CD4-positive, alpha-beta T cell treated with Interleukin-17A for 1 hour (primary cell): ENCODE measurements around the gene ZMIZ1.

ENCODE experiments used
- DNase-seq: peaks from one replicate; pipeline ENCODE4 v3.0.0-alpha.2; 2020

Gene ZMIZ1

GRCh38 chr10:79238606-79239005 is 169.8 kb downstream of the ZMIZ1 start:
- DNase-seq: no peak

GRCh38 chr10:79239275-79239779 is 170.6 kb downstream of the ZMIZ1 start:
- no peak for DNase-seq

GRCh38 chr10:79239924-79240581 is 171.3 kb downstream of the ZMIZ1 start:
- DNase-seq: no peak

- no peak for DNase-seq
Measured at GRCh38 chr10:79241629-79241989, 172.8 kb downstream of the ZMIZ1 start.

GRCh38 chr10:79241990-79242619 is 173.3 kb downstream of the ZMIZ1 start:
- DNase-seq: peak; percentile 47

- peak; percentile 41 for DNase-seq
Measured at GRCh38 chr10:79242620-79243152, 173.9 kb downstream of the ZMIZ1 start.

- DNase-seq: peak; percentile 51
Measured at GRCh38 chr10:79243181-79244067, 174.7 kb downstream of the ZMIZ1 start.

- DNase-seq: no peak
Measured at GRCh38 chr10:79244068-79244442, 175.3 kb downstream of the ZMIZ1 start.

GRCh38 chr10:79244841-79245504 is 176.2 kb downstream of the ZMIZ1 start:
- DNase-seq: peak; percentile 44

GRCh38 chr10:79245539-79246208 is 176.9 kb downstream of the ZMIZ1 start:
- DNase-seq: no peak

- DNase-seq: no peak
Measured at GRCh38 chr10:79246209-79246581, 177.4 kb downstream of the ZMIZ1 start.

- DNase-seq: no peak
Measured at GRCh38 chr10:79246606-79247275, 178.0 kb downstream of the ZMIZ1 start.

GRCh38 chr10:79247373-79248137 is 178.8 kb downstream of the ZMIZ1 start:
- DNase-seq: no peak

GRCh38 chr10:79248341-79249185 is 179.8 kb downstream of the ZMIZ1 start:
- peak; percentile 31 for DNase-seq

GRCh38 chr10:79249186-79250121 is 180.7 kb downstream of the ZMIZ1 start:
- no peak for DNase-seq

- DNase-seq: peak; percentile 23
Measured at GRCh38 chr10:79250259-79250658, 181.5 kb downstream of the ZMIZ1 start.

- no peak for DNase-seq
Measured at GRCh38 chr10:79252450-79252849, 183.7 kb downstream of the ZMIZ1 start.

- DNase-seq: no peak
Measured at GRCh38 chr10:79252971-79253370, 184.2 kb downstream of the ZMIZ1 start.

- DNase-seq: no peak
Measured at GRCh38 chr10:79253704-79254103, 184.9 kb downstream of the ZMIZ1 start.
